ENCODE results near the gene ZBED2.

ZBED2 gene

GRCh38 chr3:111610612-111611054 lies 15.5 kb upstream of the ZBED2 start:
- no peak overlapping the region for H3K27ac ChIP-seq

DNA sequence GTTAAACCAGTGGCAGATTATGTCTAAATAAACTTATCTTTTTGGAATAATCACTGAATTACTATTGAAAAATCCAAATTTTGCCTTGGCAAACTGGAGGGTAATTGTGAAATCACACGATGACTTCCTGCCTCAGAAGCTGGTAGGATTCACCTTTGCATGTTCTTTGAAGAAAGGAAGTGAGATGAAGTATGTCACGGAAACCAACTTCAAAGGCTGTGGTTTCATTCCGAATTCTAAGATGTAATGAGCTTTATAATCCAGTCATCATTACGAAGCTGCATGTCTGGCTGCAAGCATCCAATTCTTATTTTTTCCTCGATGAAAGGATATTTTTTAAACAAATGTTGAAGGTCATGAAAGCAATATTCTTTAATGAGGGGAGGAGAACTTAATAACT lies 15.0 kb upstream of the ZBED2 start:
- TF ChIP-seq CTCF (conservative IDR thresholded peaks at IDR 0.05) (no peak), ZFX (IDR thresholded peaks at IDR 0.05) (no peak)
- no peak overlapping the region for H3K27ac ChIP-seq

More at GRCh38 chr3:111610612-111611054, 15.5 kb upstream of the ZBED2 start:
- TF ChIP-seq ZFX (IDR thresholded peaks at IDR 0.05) (no peak), CTCF (conservative IDR thresholded peaks at IDR 0.05) (no peak)

DNA sequence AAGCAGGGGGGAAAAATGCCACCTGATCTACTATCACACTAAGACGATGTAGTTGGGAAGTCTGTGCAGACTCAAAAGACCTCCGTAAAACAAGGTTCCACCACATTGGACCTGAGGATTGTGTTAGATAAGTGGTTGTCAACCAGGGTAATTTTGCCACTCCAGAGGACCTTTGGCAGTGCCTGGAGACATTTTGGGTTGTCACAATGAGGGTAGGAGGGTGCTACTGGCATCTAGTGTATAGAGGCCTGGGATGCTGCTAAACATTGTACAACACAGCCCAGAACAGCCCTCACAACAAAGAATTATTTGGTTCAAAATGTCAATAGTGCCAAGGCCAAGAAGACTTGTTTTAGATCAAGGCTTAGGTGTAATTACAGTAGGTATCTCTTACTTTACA lies 14.6 kb upstream of the ZBED2 start:
- TF ChIP-seq ZFX (IDR thresholded peaks at IDR 0.05) (no peak), CTCF (conservative IDR thresholded peaks at IDR 0.05) (no peak)
- H3K27ac ChIP-seq = no peak overlapping the region

GRCh38 chr3:111608383-111608782 lies 13.2 kb upstream of the ZBED2 start:
- no peak for TF ChIP-seq CTCF (conservative IDR thresholded peaks at IDR 0.05)
- no peak for TF ChIP-seq ZFX (IDR thresholded peaks at IDR 0.05)
- no peak overlapping the region for H3K27ac ChIP-seq

GRCh38 chr3:111607240-111607920 lies 12.2 kb upstream of the ZBED2 start:
- H3K27ac ChIP-seq = no peak overlapping the region
- TF ChIP-seq ZFX (IDR thresholded peaks at IDR 0.05) (no peak), CTCF (conservative IDR thresholded peaks at IDR 0.05) (no peak)

- TF ChIP-seq CTCF (conservative IDR thresholded peaks at IDR 0.05) (no peak), ZFX (IDR thresholded peaks at IDR 0.05) (no peak)
These were observed 10.3 kb upstream of the ZBED2 start for GRCh38 chr3:111605493-111605892.

DNA sequence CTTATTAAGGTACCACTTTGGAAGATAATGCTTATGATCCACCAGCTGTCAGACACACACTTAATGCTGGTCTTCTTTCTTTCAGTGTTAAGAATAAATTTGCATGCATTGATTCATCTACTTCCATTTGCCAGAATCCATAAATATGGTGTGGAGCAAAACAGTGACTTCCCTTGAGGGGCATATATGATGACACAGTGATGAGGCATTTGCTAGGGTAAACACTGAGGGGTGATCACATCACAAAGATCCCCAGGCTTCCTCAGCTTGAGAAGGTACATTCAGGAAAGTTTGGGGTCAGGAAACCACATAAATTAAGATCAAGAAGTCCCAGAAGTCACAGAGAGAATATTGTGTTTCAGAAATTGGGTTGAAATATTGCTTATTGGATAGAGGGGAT lies 9.9 kb upstream of the ZBED2 start:
- no peak overlapping the region for H3K27ac ChIP-seq
- no peak for TF ChIP-seq ZFX (IDR thresholded peaks at IDR 0.05)
- TF ChIP-seq CTCF (conservative IDR thresholded peaks at IDR 0.05) = no peak

More at GRCh38 chr3:111605493-111605892, 10.3 kb upstream of the ZBED2 start:
- H3K27ac ChIP-seq = no peak overlapping the region
